Immature natural killer cell (primary cell): ENCODE measurements around the gene NT5C2. TPM values are rescaled to one million over a fixed set of nuclear protein-coding genes. Genes with fewer than 3 reads are reported as not detected.
"Not testable (repeated sequence)": the region's sequence is repeated elsewhere in the genome, so short reads cannot be mapped to it uniquely, and the experiment has no call there.

Source experiments
- DNase-seq, 3 donors: peaks; one replicate each; pipeline ENCODE4 v3.0.0; 2022; ENCODE audit warnings: mixed read lengths in 1 of 3
- H3K27ac Mint-ChIP-seq, 6 donors: one replicate each; pipeline ENCODE4 v1.8.0; 2020; ENCODE audit warnings: mixed read lengths in 6 of 6, mild to moderate bottlenecking in 5 of 6, inconsistent platforms in 4 of 6, moderate library complexity in 3 of 6
- H3K27me3 Mint-ChIP-seq, 3 donors: one replicate each; pipeline ENCODE4 v1.8.0; 2020 to 2021; ENCODE audit warnings: low read depth in 3 of 3, mild to moderate bottlenecking in 3 of 3, mixed read lengths in 3 of 3, moderate library complexity in 3 of 3, inconsistent platforms in 1 of 3
- H3K36me3 Mint-ChIP-seq, 3 donors: one replicate each; pipeline ENCODE4 v1.8.0; 2020; ENCODE audit warnings: mixed read lengths in 3 of 3, inconsistent platforms in 2 of 3, mild to moderate bottlenecking in 2 of 3
- H3K4me1 Mint-ChIP-seq, 2 donors: one replicate each; pipeline ENCODE4 v1.8.0; 2020; ENCODE audit warnings: inconsistent platforms in 2 of 2, mild to moderate bottlenecking in 2 of 2, mixed read lengths in 2 of 2, moderate library complexity in 1 of 2
- H3K4me3 Mint-ChIP-seq, 5 donors: one replicate each; pipeline ENCODE4 v1.8.0; 2020; ENCODE audit warnings: mild to moderate bottlenecking in 5 of 5, mixed read lengths in 5 of 5, inconsistent platforms in 3 of 5, moderate library complexity in 3 of 5
- H3K9me3 Mint-ChIP-seq, 6 donors: one replicate each; pipeline ENCODE4 v1.8.0; 2020; ENCODE audit warnings: mild to moderate bottlenecking in 6 of 6, mixed read lengths in 6 of 6, inconsistent platforms in 4 of 6, moderate library complexity in 3 of 6
- polyA plus RNA-seq, 3 donors: library from polyadenylated mRNA; unstranded; fragments of 300-500 nt; fragmentation: Illumina TruSeq; gene quantifications; one replicate each; pipeline ENCODE4 v1.2.3, GENCODE V29; 2021

The NT5C2 gene
- polyA plus RNA-seq, 3 donors from 2014 or later, result 86.2 to 116 (median 91.5) TPM

GRCh38 chr10:103167554-103167953 lies 25.5 kb downstream of the NT5C2 start:
- H3K27me3 Mint-ChIP-seq, H3K9me3 Mint-ChIP-seq, H3K4me1 Mint-ChIP-seq, H3K4me3 Mint-ChIP-seq, H3K27ac Mint-ChIP-seq, DNase-seq: not testable (repeated sequence)
- peaks cover 11 to 19% (median 13%) of the 10 kb centered on the region in 3 donors for H3K36me3 Mint-ChIP-seq

- peaks cover 0 to 3% of the 10 kb centered on the region in 2 donors for H3K4me1 Mint-ChIP-seq
- DNase-seq, result no peak
- H3K27me3 Mint-ChIP-seq, result peaks cover 0 to 1% (median 0%) of the 10 kb centered on the region in 3 donors
- no peak overlapping the region for H3K4me3 Mint-ChIP-seq
- peaks cover 13 to 22% (median 14%) of the 10 kb centered on the region in 3 donors for H3K36me3 Mint-ChIP-seq
- H3K9me3 Mint-ChIP-seq, result no peaks in the 10 kb centered on the region
- peak overlapping the region in 2 of 6 donors; percentile 21 to 46 for H3K27ac Mint-ChIP-seq
These were observed 26.5 kb downstream of the NT5C2 start for GRCh38 chr10:103166523-103166922.

GRCh38 chr10:103163766-103164403 lies 29.2 kb downstream of the NT5C2 start:
- DNase-seq, H3K4me3 Mint-ChIP-seq, H3K9me3 Mint-ChIP-seq, H3K27ac Mint-ChIP-seq, H3K27me3 Mint-ChIP-seq: not testable (repeated sequence)
- peaks cover 12 to 15% (median 13%) of the 10 kb centered on the region in 3 donors for H3K36me3 Mint-ChIP-seq
- H3K4me1 Mint-ChIP-seq, result peaks cover 6 to 11% of the 10 kb centered on the region in 2 donors

GRCh38 chr10:103157246-103157645 lies 35.8 kb downstream of the NT5C2 start:
- peaks cover 4 to 25% (median 7%) of the 10 kb centered on the region in 3 donors for H3K36me3 Mint-ChIP-seq
- H3K9me3 Mint-ChIP-seq, result no peaks in the 10 kb centered on the region
- no peak overlapping the region for H3K27ac Mint-ChIP-seq
- H3K4me1 Mint-ChIP-seq, result peaks cover 20 to 44% of the 10 kb centered on the region in 2 donors
- no peak overlapping the region for H3K4me3 Mint-ChIP-seq
- H3K27me3 Mint-ChIP-seq, result no peaks in the 10 kb centered on the region
- no peak for DNase-seq

- no peaks in the 10 kb centered on the region for H3K9me3 Mint-ChIP-seq
- no peak overlapping the region for H3K4me3 Mint-ChIP-seq
- no peaks in the 10 kb centered on the region for H3K27me3 Mint-ChIP-seq
- DNase-seq, result no peak
- H3K4me1 Mint-ChIP-seq, result peaks cover 20 to 44% of the 10 kb centered on the region in 2 donors
- peak overlapping the region in 3 of 6 donors; percentile 26 to 77 (median 45) for H3K27ac Mint-ChIP-seq
- peaks cover 0 to 28% (median 7%) of the 10 kb centered on the region in 3 donors for H3K36me3 Mint-ChIP-seq
These were observed 37.5 kb downstream of the NT5C2 start for GRCh38 chr10:103155471-103156085.

- Mint-ChIP-seq H3K36me3 (peaks cover 0 to 28% (median 7%) of the 10 kb centered on the region in 3 donors), H3K27ac (peak overlapping the region in 1 of 6 donors; percentile 18), H3K27me3 (no peaks in the 10 kb centered on the region), H3K9me3 (no peaks in the 10 kb centered on the region), H3K4me1 (peaks cover 18 to 40% of the 10 kb centered on the region in 2 donors), H3K4me3 (no peak overlapping the region)
- no peak for DNase-seq
These were observed 38.4 kb downstream of the NT5C2 start for GRCh38 chr10:103154521-103155299.

GRCh38 chr10:103153302-103154197 lies 39.5 kb downstream of the NT5C2 start:
- H3K27me3 Mint-ChIP-seq, result no peaks in the 10 kb centered on the region
- no peaks in the 10 kb centered on the region for H3K9me3 Mint-ChIP-seq
- no peak for DNase-seq
- peak overlapping the region in 2 of 6 donors; percentile 66 to 70 for H3K27ac Mint-ChIP-seq
- peaks cover 0 to 28% (median 7%) of the 10 kb centered on the region in 3 donors for H3K36me3 Mint-ChIP-seq
- peaks cover 14 to 39% of the 10 kb centered on the region in 2 donors for H3K4me1 Mint-ChIP-seq
- H3K4me3 Mint-ChIP-seq, result no peak overlapping the region

- no peak for DNase-seq
- H3K9me3 Mint-ChIP-seq, result no peaks in the 10 kb centered on the region
- H3K4me1 Mint-ChIP-seq, result peaks cover 7 to 28% of the 10 kb centered on the region in 2 donors
- peak overlapping the region in 4 of 6 donors; percentile 22 to 39 (median 26) for H3K27ac Mint-ChIP-seq
- no peaks in the 10 kb centered on the region for H3K27me3 Mint-ChIP-seq
- peaks cover 0 to 20% (median 2%) of the 10 kb centered on the region in 3 donors for H3K36me3 Mint-ChIP-seq
- H3K4me3 Mint-ChIP-seq, result no peak overlapping the region
These were observed 43.0 kb downstream of the NT5C2 start for GRCh38 chr10:103149991-103150622.

GRCh38 chr10:103147645-103148044 lies 45.4 kb downstream of the NT5C2 start:
- no peaks in the 10 kb centered on the region for H3K27me3 Mint-ChIP-seq
- no peak for DNase-seq
- no peaks in the 10 kb centered on the region for H3K9me3 Mint-ChIP-seq
- peaks cover 0 to 23% of the 10 kb centered on the region in 2 donors for H3K4me1 Mint-ChIP-seq
- no peak overlapping the region for H3K4me3 Mint-ChIP-seq
- no peak overlapping the region for H3K27ac Mint-ChIP-seq
- H3K36me3 Mint-ChIP-seq, result peaks cover 0 to 13% (median 0%) of the 10 kb centered on the region in 3 donors

GRCh38 chr10:103145860-103146466 lies 47.1 kb downstream of the NT5C2 start:
- Mint-ChIP-seq H3K9me3 (no peaks in the 10 kb centered on the region), H3K27me3 (no peaks in the 10 kb centered on the region), H3K36me3 (peaks cover 0 to 10% (median 7%) of the 10 kb centered on the region in 3 donors), H3K27ac (peak overlapping the region in 1 of 6 donors; percentile 46), H3K4me3 (no peak overlapping the region), H3K4me1 (peaks cover 0 to 23% of the 10 kb centered on the region in 2 donors)
- no peak for DNase-seq

- H3K27me3 Mint-ChIP-seq, result no peaks in the 10 kb centered on the region
- no peak overlapping the region for H3K4me3 Mint-ChIP-seq
- no peaks in the 10 kb centered on the region for H3K9me3 Mint-ChIP-seq
- H3K4me1 Mint-ChIP-seq, result peaks cover 0 to 23% of the 10 kb centered on the region in 2 donors
- no peak for DNase-seq
- H3K27ac Mint-ChIP-seq, result no peak overlapping the region
- peaks cover 0 to 14% (median 7%) of the 10 kb centered on the region in 3 donors for H3K36me3 Mint-ChIP-seq
These were observed 48.0 kb downstream of the NT5C2 start for GRCh38 chr10:103145046-103145445.

- DNase-seq, result no peak
- Mint-ChIP-seq H3K4me1 (peaks cover 0 to 22% of the 10 kb centered on the region in 2 donors), H3K27me3 (no peaks in the 10 kb centered on the region), H3K27ac (no peak overlapping the region), H3K36me3 (peaks cover 0 to 18% (median 8%) of the 10 kb centered on the region in 3 donors), H3K4me3 (no peak overlapping the region), H3K9me3 (no peaks in the 10 kb centered on the region)
These were observed 49.0 kb downstream of the NT5C2 start for GRCh38 chr10:103144041-103144440.
